ENCODE measurements around the gene WFDC11.

- TF ChIP-seq EZH2 (IDR thresholded peaks at IDR 0.05; ENCODE audit: borderline replicate concordance, low read depth, low read length, severe bottlenecking) (no peak), POLR2A (IDR thresholded peaks at IDR 0.05; ENCODE audit: low read depth, low read length) (no peak), MAX (IDR thresholded peaks at IDR 0.05; ENCODE audit: insufficient read depth, insufficient read length) (no peak)
- TF ChIP-seq, protein P1, sequence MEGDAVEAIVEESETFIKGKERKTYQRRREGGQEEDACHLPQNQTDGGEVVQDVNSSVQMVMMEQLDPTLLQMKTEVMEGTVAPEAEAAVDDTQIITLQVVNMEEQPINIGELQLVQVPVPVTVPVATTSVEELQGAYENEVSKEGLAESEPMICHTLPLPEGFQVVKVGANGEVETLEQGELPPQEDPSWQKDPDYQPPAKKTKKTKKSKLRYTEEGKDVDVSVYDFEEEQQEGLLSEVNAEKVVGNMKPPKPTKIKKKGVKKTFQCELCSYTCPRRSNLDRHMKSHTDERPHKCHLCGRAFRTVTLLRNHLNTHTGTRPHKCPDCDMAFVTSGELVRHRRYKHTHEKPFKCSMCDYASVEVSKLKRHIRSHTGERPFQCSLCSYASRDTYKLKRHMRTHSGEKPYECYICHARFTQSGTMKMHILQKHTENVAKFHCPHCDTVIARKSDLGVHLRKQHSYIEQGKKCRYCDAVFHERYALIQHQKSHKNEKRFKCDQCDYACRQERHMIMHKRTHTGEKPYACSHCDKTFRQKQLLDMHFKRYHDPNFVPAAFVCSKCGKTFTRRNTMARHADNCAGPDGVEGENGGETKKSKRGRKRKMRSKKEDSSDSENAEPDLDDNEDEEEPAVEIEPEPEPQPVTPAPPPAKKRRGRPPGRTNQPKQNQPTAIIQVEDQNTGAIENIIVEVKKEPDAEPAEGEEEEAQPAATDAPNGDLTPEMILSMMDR (IDR thresholded peaks at IDR 0.05; ENCODE audit: extremely low read depth in 1 of 2, insufficient read depth in 1 of 2, low read depth in 1 of 2, low read length in 2 of 2) = no peak
These were observed 57.7 kb downstream of the WFDC11 start for GRCh38 chr20:45612314-45612713.

Data from endothelial cell of umbilical vein (primary cell).